Smooth muscle cell (in vitro differentiated cells): ENCODE data around the gene SEC31A. TPM values are rescaled to one million over a fixed set of nuclear protein-coding genes. Genes with fewer than 3 reads are reported as not detected.

ENCODE experiments used
- DNase-seq: peaks from one replicate; lab custom pipeline; 2025; ENCODE audit not compliant: unreplicated experiment; lab: John Stamatoyannopoulos, UW
- H2AFZ ChIP-seq: fragments of 200-600 bp; sonication (generic); 2 replicates; pipeline ENCODE4 v1.6.0; 2016; ENCODE audit warnings: antibody characterized with exemption, low read depth, mild to moderate bottlenecking
- H3F3A ChIP-seq: fragments of 200-600 bp; sonication (generic); 2 replicates; pipeline ENCODE4 v1.6.0; 2017; ENCODE audit warnings: antibody characterized with exemption, low read depth
- H3K27ac ChIP-seq: fragments of 200-600 bp; sonication (generic); 2 replicates; pipeline ENCODE4 v1.5.1; 2016; ENCODE audit warnings: low read depth, mild to moderate bottlenecking
- H3K27me3 ChIP-seq: fragments of 200-600 bp; sonication (generic); 2 replicates; pipeline ENCODE4 v1.6.1; 2016; ENCODE audit warnings: low read depth, mild to moderate bottlenecking
- H3K36me3 ChIP-seq: fragments of 200-600 bp; sonication (generic); 2 replicates; pipeline ENCODE4 v1.5.1; 2016; ENCODE audit warnings: low read depth
- H3K4me1 ChIP-seq: fragments of 200-600 bp; sonication (generic); 2 replicates; pipeline ENCODE4 v1.5.1; 2016; ENCODE audit warnings: low read depth
- H3K4me2 ChIP-seq: fragments of 200-600 bp; sonication (generic); 2 replicates; pipeline ENCODE4 v1.6.0; 2016; ENCODE audit warnings: mild to moderate bottlenecking
- H3K4me3 ChIP-seq: fragments of 200-600 bp; sonication (generic); 2 replicates; pipeline ENCODE4 v1.5.1; 2016; ENCODE audit warnings: mild to moderate bottlenecking
- H3K79me2 ChIP-seq: fragments of 200-600 bp; sonication (generic); 2 replicates; pipeline ENCODE4 v1.6.0; 2016; ENCODE audit warnings: low read depth, mild to moderate bottlenecking
- H3K9ac ChIP-seq: fragments of 200-600 bp; sonication (generic); 2 replicates; pipeline ENCODE4 v1.6.0; 2016; ENCODE audit warnings: low read depth
- H3K9me3 ChIP-seq: fragments of 200-600 bp; sonication (generic); replicated peaks from 2 replicates; pipeline ENCODE4 v1.5.1; 2016; ENCODE audit warnings: low read depth
- H4K20me1 ChIP-seq: fragments of 200-600 bp; sonication (generic); 2 replicates; pipeline ENCODE4 v1.6.0; 2016; ENCODE audit warnings: low read depth
- CTCF ChIP-seq: fragments of 200-600 bp; sonication (generic); IDR thresholded peaks from 2 replicates; pipeline ENCODE4 v1.5.1; 2017; ENCODE audit warnings: borderline replicate concordance, mild to moderate bottlenecking, antibody characterized with exemption; ENCODE audit not compliant: insufficient read depth, poor library complexity, severe bottlenecking
- WGBS: methylation state at CpG from one replicate; pipeline ENCODE4 v1.1.7; 2016; ENCODE audit warnings: low lambda C conversion rate; 5-methylcytosine and 5-hydroxymethylcytosine counted together
- polyA plus RNA-seq: library from polyadenylated mRNA; unstranded; fragments of >200 nt; fragmentation: Nextera tagmentation; extraction: Ambion mirVana; gene quantifications from 2 replicates; pipeline ENCODE4 v1.2.1, GENCODE V29; 2016
- total RNA-seq: library from RNA; depleted of rRNA; stranded (reverse); fragments of >200 nt; gene quantifications from 2 replicates; pipeline ENCODE4 v1.2.3, GENCODE V29; 2014

SEC31A gene
- total and polyA plus RNA-seq, 2 experiments from 2014 or later: 315 to 490 TPM

GRCh38 chr4:82906469-82906868 is 15.5 kb upstream of the SEC31A start:
- 99% methylated on average over 3 of the region's 3 CpGs for WGBS

GRCh38 chr4:82905205-82905604 is 14.3 kb upstream of the SEC31A start:
- H3K9ac ChIP-seq: no peak overlapping the region
- 96% methylated on average over 2 of the region's 2 CpGs for WGBS
- no peaks in the 10 kb centered on the region for H3K9me3 ChIP-seq
- no peak overlapping the region for H3K4me3 ChIP-seq
- H4K20me1 ChIP-seq: no peaks in the 10 kb centered on the region
- H2AFZ ChIP-seq: no peak overlapping the region
- H3K4me1 ChIP-seq: peaks cover 4% of the 10 kb centered on the region
- H3K27ac ChIP-seq: no peak overlapping the region
- no peak for DNase-seq
- H3K27me3 ChIP-seq: no peaks in the 10 kb centered on the region
- H3K36me3 ChIP-seq: no peaks in the 10 kb centered on the region
- peaks cover 3% of the 10 kb centered on the region for H3F3A ChIP-seq
- H3K79me2 ChIP-seq: peaks cover 19% of the 10 kb centered on the region
- no peak overlapping the region for H3K4me2 ChIP-seq
- TF ChIP-seq CTCF: no peak

More at GRCh38 chr4:82906469-82906868, 15.5 kb upstream of the SEC31A start:
- Histone ChIP-seq H4K20me1 (no peaks in the 10 kb centered on the region), H3K27me3 (no peaks in the 10 kb centered on the region), H3K79me2 (peaks cover 19% of the 10 kb centered on the region), H3F3A (no peaks in the 10 kb centered on the region), H3K27ac (no peak overlapping the region), H3K9ac (no peak overlapping the region), H2AFZ (no peak overlapping the region), H3K4me2 (no peak overlapping the region), H3K9me3 (no peaks in the 10 kb centered on the region), H3K4me3 (no peak overlapping the region), H3K4me1 (peaks cover 4% of the 10 kb centered on the region), H3K36me3 (no peaks in the 10 kb centered on the region)
- TF ChIP-seq CTCF: no peak
- DNase-seq: no peak

- Histone ChIP-seq H4K20me1 (no peaks in the 10 kb centered on the region), H3K4me1 (peaks cover 4% of the 10 kb centered on the region), H3K36me3 (no peaks in the 10 kb centered on the region), H3K27ac (no peak overlapping the region), H3K79me2 (peaks cover 34% of the 10 kb centered on the region), H3K4me3 (no peak overlapping the region), H3K9me3 (no peaks in the 10 kb centered on the region), H3K9ac (no peak overlapping the region), H2AFZ (no peak overlapping the region), H3F3A (peaks cover 13% of the 10 kb centered on the region), H3K4me2 (no peak overlapping the region), H3K27me3 (no peaks in the 10 kb centered on the region)
- 94% methylated on average over 5 of the region's 5 CpGs for WGBS
- no peak for TF ChIP-seq CTCF
- no peak for DNase-seq
These were observed 12.8 kb upstream of the SEC31A start for GRCh38 chr4:82903737-82904136.

GRCh38 chr4:82901183-82901718 is 10.3 kb upstream of the SEC31A start:
- peak overlapping the region; percentile 98 for H3K27ac ChIP-seq
- peak overlapping the region; percentile 39 for H2AFZ ChIP-seq
- no peaks in the 10 kb centered on the region for H3K36me3 ChIP-seq
- H3K9ac ChIP-seq: peak overlapping the region; percentile 97
- no peaks in the 10 kb centered on the region for H3K9me3 ChIP-seq
- peaks cover 57% of the 10 kb centered on the region for H3K79me2 ChIP-seq
- TF ChIP-seq CTCF: no peak
- H3F3A ChIP-seq: peaks cover 13% of the 10 kb centered on the region
- no peak for DNase-seq
- H3K4me3 ChIP-seq: peak overlapping the region; percentile 73
- peaks cover 23% of the 10 kb centered on the region for H4K20me1 ChIP-seq
- H3K4me1 ChIP-seq: peaks cover 24% of the 10 kb centered on the region
- H3K4me2 ChIP-seq: peak overlapping the region; percentile 96
- WGBS: under 1% methylated on average over 8 of the region's 8 CpGs
- no peaks in the 10 kb centered on the region for H3K27me3 ChIP-seq
